CD14-positive monocyte (primary cell): ENCODE data around the gene LAMTOR1. TPM values are rescaled to one million over a fixed set of nuclear protein-coding genes. Genes with fewer than 3 reads are reported as not detected.

ENCODE experiments used
- DNase-seq, 3 donors: peaks; one replicate each; pipeline ENCODE4 v3.0.0-alpha.2; 2011 to 2022
- H2AFZ ChIP-seq: 2 replicates; pipeline ENCODE4 v1.6.0; 2012; ENCODE audit warnings: mild to moderate bottlenecking, low read depth, low read length, inconsistent platforms; ENCODE audit not compliant: insufficient read depth, poor library complexity, severe bottlenecking
- H3K27ac ChIP-seq, 2 donors: 1 replicate in 1 of 2; 2 replicates in 1 of 2; pipeline ENCODE4 v1.5.1; 2012 to 2013; ENCODE audit warnings: low read length in 2 of 2, control low read depth in 1 of 2, inconsistent platforms in 1 of 2, low read depth in 1 of 2, mild to moderate bottlenecking in 1 of 2
- H3K27me3 ChIP-seq, 2 donors: one replicate each; pipeline versions ENCODE4 v1.6.0 to v1.6.1; 2011 to 2013; ENCODE audit warnings: low read length in 2 of 2; ENCODE audit not compliant: control insufficient read depth in 2 of 2, insufficient read depth in 2 of 2
- H3K36me3 ChIP-seq, 2 donors: replicated peaks in 1 of 2; 1 replicate in 1 of 2; 2 replicates in 1 of 2; pipeline versions ENCODE4 v1.5.1 to v1.6.1; 2012 to 2013; ENCODE audit warnings: low read length in 2 of 2, control low read depth in 1 of 2, inconsistent platforms in 1 of 2, mild to moderate bottlenecking in 1 of 2; ENCODE audit not compliant: insufficient read depth in 2 of 2, control insufficient read depth in 1 of 2
- H3K4me1 ChIP-seq, 2 donors: 1 replicate in 1 of 2; 2 replicates in 1 of 2; pipeline versions ENCODE4 v1.5.1 to v1.6.1; 2012 to 2013; ENCODE audit warnings: low read length in 2 of 2, control low read depth in 1 of 2, inconsistent platforms in 1 of 2, mild to moderate bottlenecking in 1 of 2, moderate library complexity in 1 of 2; ENCODE audit not compliant: insufficient read depth in 2 of 2, control insufficient read depth in 1 of 2
- H3K4me2 ChIP-seq: replicated peaks from 2 replicates; pipeline ENCODE3; 2012; ENCODE audit warnings: low read length, moderate library complexity, mild to moderate bottlenecking; ENCODE audit not compliant: poor library complexity, severe bottlenecking; ENCODE audit errors: extremely low read depth
- H3K4me3 ChIP-seq, 3 experiments: fragments of 200-600 bp in 1 of 3; sonication (generic) in 1 of 3; replicated peaks in 1 of 3; 1 replicate in 2 of 3; 2 replicates in 1 of 3; pipeline ENCODE4 v1.5.1; 2011 to 2013; ENCODE audit warnings: low read length in 3 of 3, mild to moderate bottlenecking in 3 of 3, control low read depth in 2 of 3, low read depth in 2 of 3, inconsistent platforms in 1 of 3, moderate library complexity in 1 of 3
- H3K79me2 ChIP-seq: 2 replicates; pipeline ENCODE4 v1.6.0; 2012; ENCODE audit warnings: mild to moderate bottlenecking, control low read depth, inconsistent platforms, low read length, moderate library complexity; ENCODE audit not compliant: insufficient read depth
- H3K9ac ChIP-seq: 2 replicates; pipeline ENCODE4 v1.6.0; 2017; ENCODE audit warnings: low read length, mild to moderate bottlenecking; ENCODE audit not compliant: insufficient read depth, poor library complexity, severe bottlenecking
- H3K9me3 ChIP-seq, 2 donors: replicated peaks in 1 of 2; 1 replicate in 1 of 2; 2 replicates in 1 of 2; pipeline versions ENCODE4 v1.5.1 to v1.6.1; 2012 to 2013; ENCODE audit warnings: low read length in 2 of 2, control low read depth in 1 of 2; ENCODE audit not compliant: control insufficient read depth in 1 of 2, insufficient read depth in 1 of 2
- H4K20me1 ChIP-seq: 2 replicates; pipeline ENCODE4 v1.6.0; 2012; ENCODE audit warnings: mild to moderate bottlenecking, low read length, control low read depth, moderate library complexity; ENCODE audit not compliant: insufficient read depth
- H3K27ac Mint-ChIP-seq, 7 donors: one replicate each; pipeline ENCODE4 v1.8.0; 2020; ENCODE audit warnings: mild to moderate bottlenecking in 7 of 7, mixed read lengths in 7 of 7, moderate library complexity in 6 of 7, inconsistent platforms in 2 of 7
- H3K27me3 Mint-ChIP-seq, 3 donors: one replicate each; pipeline ENCODE4 v1.8.0; 2021 to 2022; ENCODE audit warnings: low read depth in 3 of 3, mild to moderate bottlenecking in 3 of 3, mixed read lengths in 3 of 3, moderate library complexity in 3 of 3, inconsistent platforms in 1 of 3
- H3K36me3 Mint-ChIP-seq, 2 donors: one replicate each; pipeline ENCODE4 v1.8.0; 2020; ENCODE audit warnings: mixed read lengths in 2 of 2, inconsistent platforms in 1 of 2, mild to moderate bottlenecking in 1 of 2
- H3K4me1 Mint-ChIP-seq: one replicate; pipeline ENCODE4 v1.8.0; 2020; ENCODE audit warnings: mild to moderate bottlenecking, mixed read lengths
- H3K4me3 Mint-ChIP-seq, 2 donors: one replicate each; pipeline ENCODE4 v1.8.0; 2020; ENCODE audit warnings: mild to moderate bottlenecking in 2 of 2, mixed read lengths in 2 of 2, moderate library complexity in 1 of 2
- H3K9me3 Mint-ChIP-seq, 7 donors: one replicate each; pipeline ENCODE4 v1.8.0; 2020 to 2022; ENCODE audit warnings: mixed read lengths in 7 of 7, mild to moderate bottlenecking in 6 of 7, moderate library complexity in 6 of 7, inconsistent platforms in 2 of 7
- CTCF ChIP-seq: fragments of 200-600 bp; IDR thresholded peaks from one replicate; pipeline ENCODE4 v1.8.0; 2022; ENCODE audit warnings: antibody characterized with exemption, mild to moderate bottlenecking
- WGBS: methylation state at CpG from one replicate; pipeline ENCODE4 v1.1.5; 2013; ENCODE audit warnings: missing lambda C conversion rate; ENCODE audit not compliant: insufficient coverage; 5-methylcytosine and 5-hydroxymethylcytosine counted together
- intact Hi-C, 2 donors: fragments of 100-400 bp; cut with micrococcal nuclease; formaldehyde crosslinking; loops; one replicate each; pipeline versions ENCODE4 v1.15.0 to v1.15.1; 2023
- polyA plus RNA-seq, 3 donors: library from polyadenylated mRNA; depleted of rRNA in 1 of 3; unstranded in 2 of 3; stranded (reverse) in 1 of 3; fragments of 300-500 nt in 2 of 3; fragments of >200 nt in 1 of 3; fragmentation: Illumina TruSeq in 2 of 3; gene quantifications; 1 replicate in 2 of 3; 2 replicates in 1 of 3; pipeline ENCODE4 v1.2.3, GENCODE V29; 2012 to 2021

LAMTOR1 gene
- polyA plus RNA-seq, 3 donors = 224 to 292 (median 256) TPM

- Histone ChIP-seq H3K4me1 (peaks cover 49 to 53% of the 10 kb centered on the region in 2 donors), H3K27ac (no peak overlapping the region), H3K4me2 (no peak overlapping the region), H3K9ac (no peak overlapping the region), H3K9me3 (no peaks in the 10 kb centered on the region), H4K20me1 (no peaks in the 10 kb centered on the region), H2AFZ (no peak overlapping the region), H3K36me3 (peaks cover 10 to 11% of the 10 kb centered on the region in 2 donors), H3K27me3 (no peaks in the 10 kb centered on the region), H3K79me2 (peaks cover 10% of the 10 kb centered on the region), H3K4me3 (no peak overlapping the region)
- Mint-ChIP-seq H3K4me1 (peaks cover 51% of the 10 kb centered on the region), H3K27ac (peak overlapping the region in 4 of 7 donors; percentile 2 to 78 (median 24)), H3K4me3 (no peak overlapping the region), H3K9me3 (peaks cover 0 to 5% (median 0%) of the 10 kb centered on the region in 7 donors), H3K36me3 (peaks cover 23 to 24% of the 10 kb centered on the region in 2 donors), H3K27me3 (peaks cover 0 to 6% (median 0%) of the 10 kb centered on the region in 3 donors)
- intact Hi-C loops = no loop called here
- 91% methylated on average over 1 of the region's 1 CpG for WGBS
- no peak for DNase-seq
- TF ChIP-seq CTCF = no peak
Observed at GRCh38 chr11:72114570-72114969, 11.5 kb upstream of the LAMTOR1 start.

GRCh38 chr11:72112978-72113808, 10.1 kb upstream of the LAMTOR1 start:
- Histone ChIP-seq H3K9ac (peak overlapping the region; percentile 87), H3K79me2 (peaks cover 10% of the 10 kb centered on the region), H3K4me3 (peak overlapping the region; percentile 69 to 86 (median 71)), H3K36me3 (peaks cover 23 to 25% of the 10 kb centered on the region in 2 donors), H3K4me1 (peaks cover 36 to 39% of the 10 kb centered on the region in 2 donors), H4K20me1 (no peaks in the 10 kb centered on the region), H3K27ac (peak overlapping the region; percentile 94 to 99), H3K27me3 (no peaks in the 10 kb centered on the region), H3K4me2 (peak overlapping the region; percentile 77), H2AFZ (peak overlapping the region; percentile 77), H3K9me3 (no peaks in the 10 kb centered on the region)
- no peak for DNase-seq
- 63% methylated on average over 5 of the region's 9 CpGs for WGBS
- Mint-ChIP-seq H3K27me3 (peaks cover 0 to 6% (median 0%) of the 10 kb centered on the region in 3 donors), H3K4me3 (peak overlapping the region; percentile 89 to 97), H3K4me1 (peaks cover 38% of the 10 kb centered on the region), H3K27ac (peak overlapping the region; percentile 99 to 100 (median 100)), H3K9me3 (peaks cover 0 to 5% (median 0%) of the 10 kb centered on the region in 7 donors), H3K36me3 (peaks cover 35 to 37% of the 10 kb centered on the region in 2 donors)
- intact Hi-C loops = no loop called here
- no peak for TF ChIP-seq CTCF
